Fibroblast of the aortic adventitia (primary cell): Measurements from ENCODE around the gene RPS21. TPM values are rescaled to one million over a fixed set of nuclear protein-coding genes. Genes with fewer than 3 reads are reported as not detected.
A peak's percentile ranks its signal among the peaks of the same experiment; 100 is the strongest.

ENCODE experiments used
- DNase-seq: peaks from one replicate; pipeline ENCODE4 v3.0.0-alpha.2; 2010; ENCODE audit warnings: low read depth
- H3K4me3 ChIP-seq: 2 replicates; pipeline ENCODE4 v1.5.1; 2011; ENCODE audit warnings: low read depth, mild to moderate bottlenecking, control low read depth, low read length, moderate library complexity
- CTCF ChIP-seq: IDR thresholded peaks from 2 replicates; pipeline ENCODE4 v1.5.1; 2011; ENCODE audit warnings: mild to moderate bottlenecking, low read length, control low read depth, inconsistent platforms; ENCODE audit not compliant: insufficient read depth
- total RNA-seq: library from RNA; depleted of rRNA; stranded (reverse); fragments of >200 nt; gene quantifications from 2 replicates; pipeline ENCODE4 v1.2.3, GENCODE V29; 2012; ENCODE audit warnings: low replicate concordance

The RPS21 gene
- total RNA-seq, 1 donor: 1,887 TPM

GRCh38 chr20:62365814-62366369, 21.0 kb upstream of the RPS21 start:
- peak overlapping the region; percentile 70 for H3K4me3 ChIP-seq
- no peak for TF ChIP-seq CTCF
- DNase-seq: no peak

GRCh38 chr20:62366370-62367135, 20.4 kb upstream of the RPS21 start:
- H3K4me3 ChIP-seq: peak overlapping the region; percentile 70
- no peak for TF ChIP-seq CTCF
- no peak for DNase-seq

GRCh38 chr20:62367136-62367632, 19.7 kb upstream of the RPS21 start, which contains the start of gene LAMA5:
TSS of gene LAMA5 (minus strand) at chr20:62367312. CDS start at chr20:62367245, 67 bp downstream.
- no peak for TF ChIP-seq CTCF
- H3K4me3 ChIP-seq: peak within 1 kb of the TSS; percentile 70
- DNase-seq: no peak

- H3K4me3 ChIP-seq: peak overlapping the region; percentile 35
- no peak for TF ChIP-seq CTCF
- no peak for DNase-seq
These were observed 19.1 kb upstream of the RPS21 start for GRCh38 chr20:62367633-62368391.

- no peak overlapping the region for H3K4me3 ChIP-seq
- DNase-seq: peak; percentile 36
- TF ChIP-seq CTCF: no peak
These were observed 18.4 kb upstream of the RPS21 start for GRCh38 chr20:62368392-62368975.

- no peak overlapping the region for H3K4me3 ChIP-seq
- TF ChIP-seq CTCF: peak; percentile 47
- DNase-seq: no peak
These were observed 17.7 kb upstream of the RPS21 start for GRCh38 chr20:62368976-62369814.
